HCT116 (cell line): Measurements from ENCODE around the gene ANKRD13B. TPM values are rescaled to one million over a fixed set of nuclear protein-coding genes. Genes with fewer than 3 reads are reported as not detected.

Source experiments
- ATAC-seq: fragments of 200-7000 bp; cut with Tn5 transposase; 2 replicates; pipeline ENCODE4 v1.9.1; 2020; ENCODE audit warnings: mild to moderate bottlenecking, moderate library complexity
- BruUV-seq: library from RNA; stranded (reverse); fragments of 400-500 nt; replicated peaks from 2 replicates; lab custom pipeline; 2021; lab: Mats Ljungman, UMichigan
- CTCF ChIA-PET: fragments of 300-600 bp; sonication (Branson Sonifier 250); formaldehyde crosslinking; loops from one replicate; lab custom pipeline; 2021; ENCODE audit warnings: antibody characterized with exemption; lab: Charles Lee
- POLR2A ChIA-PET: fragments of 300-600, 350-600 bp; sonication (Branson Sonifier 250); formaldehyde crosslinking; loops from one replicate; lab custom pipeline; 2021; ENCODE audit warnings: antibody characterized with exemption; lab: Charles Lee
- RAD21 ChIA-PET, 2 experiments: fragments of 300-600 bp; sonication (Branson Sonifier 250); formaldehyde crosslinking; loops; one replicate each; lab custom pipeline; 2023; ENCODE audit warnings: low total read pairs in 2 of 2; ENCODE audit not compliant: uncharacterized antibody in 2 of 2, unreplicated experiment in 2 of 2, low non-redundant PET in 1 of 2; lab: Charles Lee
- DNase-seq: peaks from one replicate; pipeline ENCODE4 v3.0.0-alpha.2; 2010; ENCODE audit warnings: low read depth, low spot score
- H2AFZ ChIP-seq: fragments of 200-600 bp; shearing (Covaris generic), sonication (generic); 2 replicates; pipeline ENCODE4 v1.6.1; 2017; ENCODE audit warnings: low read depth, mixed run types, mixed read lengths, antibody characterized with exemption, low read length; ENCODE audit not compliant: poor library complexity, severe bottlenecking
- H3K27ac ChIP-seq: 2 replicates; pipeline ENCODE4 v1.5.1; 2012; ENCODE audit warnings: low read depth, low read length
- H3K27me3 ChIP-seq: fragments of 200-600 bp; sonication (generic); 2 replicates; pipeline ENCODE4 v1.6.1; 2016; ENCODE audit warnings: mixed run types, low read length, mixed read lengths; ENCODE audit not compliant: insufficient read depth
- H3K36me3 ChIP-seq, 2 experiments: fragments of 200-500 bp in 1 of 2; fragments of 200-600 bp in 1 of 2; sonication (Bioruptor generic) in 1 of 2; sonication (generic) in 1 of 2; 2 replicates each; pipeline versions ENCODE4 v1.5.1 to v1.6.1; 2014 to 2016; ENCODE audit warnings: low read length in 2 of 2, inconsistent platforms in 1 of 2, mixed read lengths in 1 of 2, mixed run types in 1 of 2; ENCODE audit not compliant: insufficient read depth in 2 of 2, control insufficient read depth in 1 of 2
- H3K4me1 ChIP-seq, 2 experiments: fragments of 200-600 bp in 1 of 2; sonication (generic) in 1 of 2; 2 replicates each; pipeline versions ENCODE4 v1.5.1 to v1.6.1; 2012 to 2017; ENCODE audit warnings: low read length in 2 of 2, inconsistent platforms in 1 of 2, mild to moderate bottlenecking in 1 of 2, mixed read lengths in 1 of 2, mixed run types in 1 of 2, moderate library complexity in 1 of 2; ENCODE audit not compliant: insufficient read depth in 2 of 2, control insufficient read depth in 1 of 2
- H3K4me2 ChIP-seq: fragments of 200-600 bp; sonication (generic); 2 replicates; pipeline ENCODE4 v1.6.1; 2017; ENCODE audit warnings: mixed run types, low read length, mixed read lengths
- H3K4me3 ChIP-seq, 2 experiments: fragments of 200-600 bp in 1 of 2; sonication (generic) in 1 of 2; replicated peaks in 1 of 2; 2 replicates each; pipeline ENCODE4 v1.5.1; 2011 to 2016; ENCODE audit warnings: low read length in 2 of 2, control low read depth in 1 of 2, low read depth in 1 of 2, mild to moderate bottlenecking in 1 of 2, mixed read lengths in 1 of 2, mixed run types in 1 of 2
- H3K79me2 ChIP-seq: fragments of 200-600 bp; sonication (generic); 2 replicates; pipeline ENCODE4 v1.6.1; 2017; ENCODE audit warnings: mild to moderate bottlenecking, mixed run types, low read length, moderate library complexity, mixed read lengths; ENCODE audit not compliant: insufficient read depth
- H3K9ac ChIP-seq: fragments of 200-600 bp; sonication (generic); 2 replicates; pipeline ENCODE4 v1.6.1; 2016; ENCODE audit warnings: low read length, mixed read lengths
- H3K9me2 ChIP-seq: fragments of 200-600 bp; sonication (generic), shearing (Covaris generic); 2 replicates; pipeline ENCODE4 v1.6.1; 2017; ENCODE audit warnings: mixed run types, mild to moderate bottlenecking, moderate library complexity; ENCODE audit not compliant: insufficient read depth
- H3K9me3 ChIP-seq, 2 experiments: fragments of 200-500 bp in 1 of 2; fragments of 200-600 bp in 1 of 2; sonication (Bioruptor generic) in 1 of 2; sonication (generic) in 1 of 2; 2 replicates each; pipeline ENCODE4 v1.6.1; 2014 to 2017; ENCODE audit warnings: low read length in 2 of 2, mixed read lengths in 2 of 2, inconsistent platforms in 1 of 2, low read depth in 1 of 2, mild to moderate bottlenecking in 1 of 2, mixed run types in 1 of 2, moderate library complexity in 1 of 2; ENCODE audit not compliant: control insufficient read depth in 1 of 2, insufficient read depth in 1 of 2
- H4K20me1 ChIP-seq: fragments of 200-600 bp; sonication (generic), shearing (Covaris generic); 2 replicates; pipeline ENCODE4 v1.6.1; 2017; ENCODE audit warnings: mixed run types, mild to moderate bottlenecking, moderate library complexity; ENCODE audit not compliant: insufficient read depth
- ATF3 ChIP-seq: IDR thresholded peaks from 2 replicates; pipeline ENCODE4 v1.6.1; 2012
- ELF1 ChIP-seq: IDR thresholded peaks from 2 replicates; pipeline ENCODE4 v1.6.1; 2012; ENCODE audit warnings: low read depth, borderline replicate concordance
- EZH2phosphoT487 ChIP-seq: fragments of 200-600 bp; IDR thresholded peaks from 2 replicates; pipeline ENCODE4 v1.6.1; 2018; ENCODE audit warnings: antibody characterized with exemption, borderline replicate concordance
- FOSL1 ChIP-seq: IDR thresholded peaks from 2 replicates; pipeline ENCODE4 v1.6.1; 2012; ENCODE audit warnings: low read depth
- JUND ChIP-seq: IDR thresholded peaks from 2 replicates; pipeline ENCODE4 v1.6.1; 2012
- SP1 ChIP-seq: IDR thresholded peaks from 2 replicates; pipeline ENCODE4 v1.6.1; 2012; ENCODE audit warnings: low read depth
- TCF7L2 ChIP-seq: IDR thresholded peaks from 2 replicates; pipeline ENCODE4 v1.7.0; 2011; ENCODE audit warnings: borderline replicate concordance, inconsistent platforms; ENCODE audit not compliant: insufficient read depth, insufficient read length; ENCODE audit errors: extremely low read depth
- YY1 ChIP-seq: IDR thresholded peaks from 2 replicates; pipeline ENCODE4 v1.6.1; 2011; ENCODE audit warnings: low read length, low read depth, moderate library complexity, mild to moderate bottlenecking; ENCODE audit not compliant: insufficient replicate concordance; ENCODE audit errors: extremely low read depth
- ZFX ChIP-seq: fragments of 450-650 bp; IDR thresholded peaks from 2 replicates; pipeline ENCODE4 v1.6.1; 2017
- intact Hi-C: fragments of 100-400 bp; cut with micrococcal nuclease; formaldehyde crosslinking; loops from 2 replicates; pipeline ENCODE4 v1.10.0; 2022
- total RNA-seq: library from RNA; stranded (reverse); gene quantifications from one replicate; pipeline ENCODE4 v1.2.1, GENCODE V29; 2021; ENCODE audit not compliant: unreplicated experiment

ANKRD13B gene
- total RNA-seq, 1 experiment from 2014 or later: 27.4 TPM

GRCh38 chr17:29653995-29654714 is 61.2 kb downstream of the ANKRD13B start:
- no peak overlapping the region for H3K4me3 ChIP-seq
- no peak for DNase-seq
- intact Hi-C loops: no loop called here
- POLR2A ChIA-PET: interaction anchor here (1.4 kb wide), 1 partner anchor 11 kb away, joined by 3 read pairs; no protein-coding TSS in a partner anchor
- no peaks in the 10 kb centered on the region for H3K27me3 ChIP-seq
- RAD21 ChIA-PET: no interaction called here
- CTCF ChIA-PET: interaction anchor here (2.6 to 2.7 kb wide), 2 partner anchors 14 to 439 kb away, joined by 8 to 10 read pairs; no protein-coding TSS in a partner anchor
- no TSS peak for BruUV-seq
- no peak overlapping the region for H3K27ac ChIP-seq
- no peaks in the 10 kb centered on the region for H3K9me3 ChIP-seq
- no peak for TF ChIP-seq TCF7L2
- no peak for TF ChIP-seq FOSL1
- TF ChIP-seq JUND: no peak
- no peak for TF ChIP-seq YY1
- no peak for TF ChIP-seq ZFX
- no peak for TF ChIP-seq ATF3
- no peak for TF ChIP-seq ELF1
- no peak for TF ChIP-seq SP1
- TF ChIP-seq, all 23 proteins: peak for 0
- Histone ChIP-seq H3K4me2 (no peak overlapping the region), H3K9ac (no peak overlapping the region), H3K79me2 (no peaks in the 10 kb centered on the region), H2AFZ (no peak overlapping the region), H3K4me1 (peaks cover 8 to 13% of the 10 kb centered on the region in 2 experiments; a peak in 3 of 4 replicates), H3K9me2 (no peaks in the 10 kb centered on the region), H4K20me1 (no peaks in the 10 kb centered on the region), H3K36me3 (no peaks in the 10 kb centered on the region)
- ATAC-seq: no peak

DNA sequence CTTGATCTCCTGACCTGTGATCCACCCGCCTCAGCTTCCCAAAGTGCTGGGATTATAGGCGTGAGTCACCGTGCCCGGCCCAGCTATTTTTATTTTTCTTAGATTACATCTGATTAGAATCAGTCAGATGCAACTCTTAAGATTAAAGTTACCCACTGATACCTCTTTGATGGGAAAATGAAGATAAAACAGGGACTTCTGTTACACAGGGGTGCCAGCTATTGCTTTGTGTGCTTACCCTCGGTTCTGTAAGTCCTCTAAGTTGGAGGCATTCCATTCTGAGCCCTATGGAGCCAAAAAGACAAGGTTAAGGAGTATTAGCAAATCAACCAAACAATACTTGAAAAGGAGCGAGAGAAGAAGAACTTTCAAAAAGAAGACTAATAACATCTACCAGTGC is 62.4 kb downstream of the ANKRD13B start:
- POLR2A ChIA-PET: interaction anchor here (1.4 kb wide), 1 partner anchor 10 kb away, joined by 3 read pairs; no protein-coding TSS in a partner anchor

More for the DNA sequence above, 62.4 kb downstream of the ANKRD13B start:
- no peaks in the 10 kb centered on the region for H3K79me2 ChIP-seq
- H3K9me2 ChIP-seq: no peaks in the 10 kb centered on the region
- ChIA-PET RAD21 (no interaction called here), CTCF (interaction anchor here (2.6 to 2.7 kb wide), 2 partner anchors 16 to 438 kb away, joined by 8 to 10 read pairs; no protein-coding TSS in a partner anchor)
- H3K9me3 ChIP-seq: no peaks in the 10 kb centered on the region
- no peak for DNase-seq
- intact Hi-C loops: no loop called here
- H2AFZ ChIP-seq: no peak overlapping the region
- H3K9ac ChIP-seq: no peak overlapping the region
- no peak overlapping the region for H3K4me3 ChIP-seq
- peaks cover 8 to 13% of the 10 kb centered on the region in 2 experiments; a peak in 3 of 4 replicates for H3K4me1 ChIP-seq
- TF ChIP-seq TCF7L2: no peak
- no peak for TF ChIP-seq EZH2phosphoT487
- no peak for TF ChIP-seq SP1
- ATAC-seq: peak; percentile 50; the same call in 1 of the 2 replicates
- no peaks in the 10 kb centered on the region for H3K27me3 ChIP-seq
- no TSS peak for BruUV-seq
- H3K27ac ChIP-seq: no peak overlapping the region
- H3K4me2 ChIP-seq: peak overlapping the region; percentile 53
- no peaks in the 10 kb centered on the region for H3K36me3 ChIP-seq
- no peaks in the 10 kb centered on the region for H4K20me1 ChIP-seq
